Measurements from ENCODE around the gene HHATL.

Gene HHATL

GRCh38 chr3:42662037-42662812 lies 40.4 kb downstream of the HHATL start:
- DNase-seq: no peak

- DNase-seq: no peak
Measured at GRCh38 chr3:42661593-42662022, 41.0 kb downstream of the HHATL start.

GRCh38 chr3:42660898-42661297 lies 41.7 kb downstream of the HHATL start:
- no peak for DNase-seq

- DNase-seq: no peak
Measured at GRCh38 chr3:42660131-42660715, 42.4 kb downstream of the HHATL start.

GRCh38 chr3:42659451-42660130 lies 43.0 kb downstream of the HHATL start:
- DNase-seq: no peak

GRCh38 chr3:42658771-42659390 lies 43.7 kb downstream of the HHATL start:
- DNase-seq: no peak

- DNase-seq: no peak
Measured at GRCh38 chr3:42658091-42658770, 44.4 kb downstream of the HHATL start.

- DNase-seq: no peak
Measured at GRCh38 chr3:42657675-42658074, 44.9 kb downstream of the HHATL start.

- DNase-seq: no peak
Measured at GRCh38 chr3:42656680-42657610, 45.7 kb downstream of the HHATL start.

- DNase-seq: no peak
Measured at GRCh38 chr3:42655980-42656679, 46.5 kb downstream of the HHATL start.

GRCh38 chr3:42655331-42655888 lies 47.2 kb downstream of the HHATL start:
- DNase-seq: no peak

GRCh38 chr3:42654331-42655201 lies 48.0 kb downstream of the HHATL start:
- DNase-seq: peak in 1 of 2 experiments; percentile 31

GRCh38 chr3:42653560-42654330 lies 48.9 kb downstream of the HHATL start, which contains the start of gene ZBTB47:
TSS of gene ZBTB47 (plus strand) at chr3:42653697. CDS start at chr3:42658356, 4,659 bp downstream.
- no peak for DNase-seq

- DNase-seq: no peak
Measured at GRCh38 chr3:42653303-42653559, 49.4 kb downstream of the HHATL start.

GRCh38 chr3:42652611-42653302 lies 49.8 kb downstream of the HHATL start:
- DNase-seq: no peak

GRCh38 chr3:42652251-42652610 lies 50.4 kb downstream of the HHATL start:
- no peak for DNase-seq

GRCh38 chr3:42651248-42652091 lies 51.1 kb downstream of the HHATL start:
- DNase-seq: no peak

- no peak for DNase-seq
Measured at GRCh38 chr3:42649783-42650182, 52.8 kb downstream of the HHATL start.
